Stimulated activated CD4-positive, alpha-beta T cell treated with anti-CD3 and anti-CD28 coated beads, Interleukin-4, amount 100 ng/mL, for 24 hours (primary cell): Measurements from ENCODE around the gene MST1R.
"Not testable (repeated sequence)": the region's sequence is repeated elsewhere in the genome, so short reads cannot be mapped to it uniquely, and the experiment has no call there.

Source experiments
- DNase-seq: peaks from one replicate; pipeline ENCODE4 v3.0.0-alpha.2; 2020

MST1R gene

DNA sequence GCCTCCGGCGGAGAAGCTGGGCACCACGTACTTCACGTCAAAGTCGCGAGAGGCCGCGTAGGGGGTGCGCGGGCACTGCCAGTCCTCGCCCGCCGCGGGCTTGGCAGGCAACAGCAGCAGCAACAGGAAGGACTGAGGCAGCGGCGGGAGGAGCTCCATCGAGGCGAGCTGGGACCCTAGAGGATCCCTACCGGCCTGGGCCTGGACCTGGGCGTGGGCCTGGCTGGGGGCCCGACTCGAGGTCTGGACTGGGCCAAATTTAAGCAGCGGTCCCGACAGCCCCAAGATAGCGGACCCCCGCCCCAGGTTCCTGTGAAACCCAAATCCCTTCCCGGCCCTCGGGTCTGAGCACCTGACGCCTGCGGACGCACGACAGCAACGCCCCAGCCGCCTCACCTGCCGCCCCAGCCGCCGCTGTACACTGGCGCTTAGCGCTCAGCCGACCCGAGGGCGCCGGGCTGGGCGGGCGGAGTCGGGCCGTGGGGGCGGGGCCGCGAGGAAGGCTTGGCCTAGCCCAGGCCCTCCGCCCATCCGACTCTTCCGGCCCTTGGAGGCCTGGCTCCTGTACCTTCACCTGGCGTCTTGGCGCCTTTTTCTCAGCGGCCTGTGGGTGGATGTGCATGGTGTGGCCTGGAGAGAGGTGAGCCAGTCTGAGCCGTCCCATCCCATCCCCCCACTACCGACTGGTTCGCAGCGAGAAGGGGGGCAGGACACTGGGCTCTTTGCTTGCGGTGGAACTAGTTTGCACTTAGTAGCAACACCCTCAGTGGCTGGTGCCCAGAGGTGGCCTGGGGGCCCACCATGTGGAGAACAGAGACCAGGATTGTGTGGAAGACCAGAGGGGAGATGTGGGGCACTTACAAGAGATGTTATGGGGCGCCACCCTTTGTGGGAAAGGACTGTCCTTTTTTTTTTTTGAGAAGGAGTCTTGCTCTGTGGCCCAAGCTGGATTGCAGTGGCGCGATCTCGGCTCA, at the start of gene MST1R:
MST1R (minus strand) TSS at position 423 of the 974 bp plus-strand sequence; CDS start at position 159, 264 bp downstream.
- DNase-seq, result peak; percentile 77

DNA sequence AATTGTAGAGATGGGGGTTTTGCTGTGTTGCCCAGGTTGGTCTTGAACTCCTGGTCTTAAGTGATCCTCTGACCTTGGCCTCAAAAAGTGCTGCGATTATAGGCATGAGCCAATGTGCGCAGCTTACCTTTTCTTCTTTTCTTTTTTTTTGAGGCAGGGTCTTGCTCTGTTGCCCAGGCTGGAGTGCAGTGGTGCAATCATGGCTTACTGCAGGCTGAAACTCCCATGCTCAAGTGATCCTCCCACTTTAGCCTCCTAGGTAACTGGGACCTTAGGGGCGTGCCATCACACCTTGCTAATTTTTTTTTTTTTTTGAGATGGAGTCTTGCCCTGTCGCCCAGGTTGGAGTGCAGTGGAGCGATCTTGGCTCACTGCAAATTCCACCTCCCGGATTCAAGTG, 49.3 kb upstream of the MST1R start:
- DNase-seq, result no peak

DNA sequence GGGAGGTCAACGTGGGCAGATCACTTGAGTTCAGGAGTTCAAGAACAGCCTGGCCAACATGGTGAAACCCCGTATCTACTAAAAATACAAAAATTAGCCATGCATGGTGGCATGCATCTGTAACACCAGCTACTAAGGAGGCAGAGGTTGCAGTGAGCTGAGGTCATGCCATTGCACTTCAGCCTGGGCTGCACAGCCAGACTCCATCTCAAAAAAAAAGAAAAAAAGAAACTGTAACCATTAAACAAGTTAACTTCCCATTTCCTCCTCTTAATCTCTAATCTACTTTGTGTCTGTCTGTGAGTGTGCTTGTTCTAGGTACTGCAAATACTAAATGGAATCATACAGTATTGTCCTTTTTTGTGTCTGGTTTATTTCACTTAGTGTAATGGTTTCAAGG, 39.0 kb upstream of the MST1R start:
- DNase-seq, result no peak

DNA sequence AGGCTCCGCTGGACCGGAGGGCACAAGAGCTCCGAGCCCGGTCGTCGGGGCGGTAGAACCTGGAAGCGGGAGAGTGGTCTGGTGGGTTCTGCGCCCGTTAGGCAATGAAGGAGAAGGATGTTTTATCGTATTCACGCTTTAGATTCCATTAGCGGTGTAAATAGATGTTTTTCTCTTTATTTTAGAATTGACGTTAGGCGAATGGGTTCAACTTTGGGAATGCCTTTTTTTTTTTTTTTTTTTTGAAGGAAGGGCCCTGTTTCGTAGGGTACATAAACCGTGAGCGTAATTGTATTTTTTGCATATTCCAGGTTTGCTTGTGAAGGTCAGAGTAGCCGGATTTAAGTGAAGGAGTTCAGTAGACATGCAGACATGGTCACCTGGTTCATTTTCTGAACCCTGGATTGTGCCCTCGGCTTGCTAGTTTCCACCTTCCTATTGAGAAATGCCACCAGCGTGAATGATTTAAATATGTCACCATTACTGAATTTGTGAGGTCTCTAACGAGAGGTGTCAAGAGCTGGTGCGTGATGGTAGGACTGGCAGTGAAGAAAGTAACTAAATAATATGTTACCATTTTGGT, 37.1 kb upstream of the MST1R start:
- no peak for DNase-seq

- peak; percentile 95 for DNase-seq
These were observed 36.4 kb upstream of the MST1R start, which contains the start of gene RBM6 for GRCh38 chr3:49939858-49940666. Gene RBM6, plus strand, starts transcription at chr3:49940150. Its CDS starts 22,492 bp downstream, at chr3:49962642.

DNA sequence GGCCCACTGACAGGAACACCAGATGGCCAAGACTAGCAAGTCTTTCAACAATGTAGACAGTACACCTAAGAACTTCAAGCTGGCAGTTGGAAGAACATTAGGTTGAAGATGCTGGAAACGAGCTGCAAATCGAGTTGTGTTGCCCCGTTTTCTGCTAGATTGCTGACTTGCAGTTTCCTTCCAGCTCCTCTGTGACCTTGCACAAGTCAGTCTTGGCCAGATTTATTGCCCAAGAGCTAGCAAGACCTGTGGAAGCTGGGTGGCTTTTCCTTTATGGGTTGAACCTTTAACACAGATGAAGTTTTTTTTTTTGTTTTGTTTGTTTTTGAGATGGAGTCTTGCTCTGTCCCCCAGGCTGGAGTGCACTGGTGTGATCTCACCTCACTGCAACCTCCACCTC, 33.4 kb upstream of the MST1R start:
- DNase-seq, result no peak

DNA sequence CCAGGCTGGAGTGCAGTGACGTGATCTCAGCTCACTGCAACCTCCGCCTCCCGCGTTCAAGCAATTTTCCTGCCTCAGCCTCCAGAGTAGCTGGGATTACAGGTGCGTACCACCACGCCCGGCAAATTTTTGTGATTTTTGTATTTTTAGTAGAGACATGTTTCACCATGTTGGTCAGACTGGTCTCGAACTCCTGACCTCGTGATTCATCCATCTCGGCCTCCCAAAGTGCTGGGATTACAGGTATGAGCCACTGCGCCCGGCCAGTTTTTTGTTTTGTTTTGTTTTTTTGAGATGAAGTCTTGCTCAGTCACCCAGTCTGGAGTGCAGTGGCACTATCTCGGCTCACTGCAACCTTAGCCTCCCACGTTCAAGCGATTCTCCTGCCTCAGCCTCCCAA, 28.6 kb upstream of the MST1R start:
- not testable (repeated sequence) for DNase-seq

GRCh38 chr3:49930922-49931321, 27.2 kb upstream of the MST1R start:
- no peak for DNase-seq

- DNase-seq, result no peak
These were observed 26.6 kb upstream of the MST1R start for GRCh38 chr3:49930168-49930690.

GRCh38 chr3:49929291-49930167, 25.9 kb upstream of the MST1R start, which contains the start of gene MON1A:
Gene MON1A, minus strand, starts transcription at chr3:49929811. Its CDS starts 16,465 bp downstream, at chr3:49913346.
- peak; percentile 89 for DNase-seq

DNA sequence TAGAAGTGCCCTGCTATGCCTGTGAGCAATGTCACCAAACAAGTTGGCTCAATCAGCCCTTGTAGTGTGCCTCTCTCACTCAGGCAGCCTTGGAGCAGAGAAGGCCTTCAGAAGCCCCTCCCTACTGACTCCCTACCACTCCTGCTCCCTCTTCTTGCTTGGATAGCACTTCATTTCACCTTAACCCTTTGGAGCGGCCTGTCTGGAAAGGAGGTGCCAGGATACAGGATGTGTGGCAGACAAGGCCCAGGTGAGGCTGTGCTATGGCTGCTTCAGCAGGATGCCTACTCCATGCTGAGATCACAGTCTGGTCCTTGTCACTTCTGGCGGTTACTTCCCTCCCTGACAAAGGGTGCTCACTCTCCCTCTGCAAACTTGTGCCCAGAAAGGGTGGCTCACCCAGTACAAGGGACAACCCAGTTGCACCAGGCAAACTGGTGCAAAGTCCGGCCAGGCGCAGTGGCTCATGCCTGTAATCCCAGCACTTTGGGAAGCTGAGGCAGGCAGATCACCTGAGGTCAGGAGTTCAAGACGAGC, 24.9 kb upstream of the MST1R start:
- no peak for DNase-seq

GRCh38 chr3:49927798-49928197, 24.1 kb upstream of the MST1R start:
- no peak for DNase-seq

GRCh38 chr3:49926117-49926728, 22.6 kb upstream of the MST1R start:
- DNase-seq, result no peak

- DNase-seq, result no peak
These were observed 21.8 kb upstream of the MST1R start for GRCh38 chr3:49925485-49925884.

DNA sequence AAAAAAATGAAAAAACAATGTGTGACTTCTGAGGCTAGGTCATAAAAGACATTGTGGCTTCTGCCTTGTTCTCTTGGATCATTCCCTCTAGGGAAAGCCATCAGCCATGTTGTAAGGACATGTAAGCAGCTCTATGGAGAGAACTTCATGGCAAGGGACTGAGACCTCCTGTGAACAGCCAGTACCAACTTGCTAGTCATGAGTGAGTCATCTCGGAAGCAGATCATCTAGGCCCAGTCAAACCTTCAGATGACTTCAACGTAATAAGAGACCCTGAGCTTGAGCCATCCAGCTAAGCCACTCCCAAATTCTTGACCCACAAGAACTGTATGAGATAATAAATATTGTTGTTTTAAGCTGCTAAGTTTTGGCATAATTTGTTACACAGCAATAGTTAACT, 21.0 kb upstream of the MST1R start:
- DNase-seq, result no peak

- DNase-seq, result not testable (repeated sequence)
These were observed 14.3 kb upstream of the MST1R start for GRCh38 chr3:49917806-49918590.

DNA sequence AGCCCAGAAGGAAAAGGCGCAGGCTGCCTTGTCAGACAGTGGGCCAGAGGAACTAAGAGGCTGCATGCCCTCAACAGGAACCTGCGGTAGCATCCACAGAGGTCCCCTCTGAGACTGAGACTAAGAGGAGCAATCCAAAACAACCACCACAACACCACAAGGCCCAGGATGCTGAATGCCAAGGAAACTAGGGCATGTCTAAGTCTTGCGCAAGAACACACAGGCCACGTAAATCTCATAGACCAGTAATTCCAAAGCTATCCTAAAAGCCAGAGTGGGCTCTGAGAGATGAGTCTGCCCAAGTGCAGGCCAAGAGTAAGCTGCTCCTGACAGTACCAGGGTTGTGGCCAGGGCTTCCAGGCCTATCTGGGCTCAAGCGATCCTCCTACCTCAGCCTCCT, 13.0 kb upstream of the MST1R start:
- DNase-seq, result no peak

- no peak for DNase-seq
These were observed 11.2 kb upstream of the MST1R start for GRCh38 chr3:49914906-49915305.

DNA sequence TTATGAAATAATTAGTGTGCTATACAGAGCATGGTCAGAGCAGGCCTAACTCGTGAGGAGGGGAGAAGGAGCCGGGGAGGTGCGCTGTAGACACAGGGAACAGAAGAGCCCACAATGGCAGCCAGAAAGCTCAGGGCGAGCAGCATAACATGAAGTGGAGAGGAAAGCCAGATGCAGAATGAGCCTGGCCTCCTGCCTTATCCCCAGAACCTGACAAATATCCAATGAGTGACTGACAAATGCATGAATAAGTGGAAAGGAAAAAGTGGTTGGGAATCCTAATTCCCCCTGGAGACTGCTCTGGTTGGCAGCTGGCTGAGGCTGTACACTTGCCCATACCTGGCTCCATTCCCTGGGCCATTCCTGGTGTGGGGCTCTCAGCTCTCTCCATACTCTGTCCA, 9.2 kb upstream of the MST1R start:
- no peak for DNase-seq

DNA sequence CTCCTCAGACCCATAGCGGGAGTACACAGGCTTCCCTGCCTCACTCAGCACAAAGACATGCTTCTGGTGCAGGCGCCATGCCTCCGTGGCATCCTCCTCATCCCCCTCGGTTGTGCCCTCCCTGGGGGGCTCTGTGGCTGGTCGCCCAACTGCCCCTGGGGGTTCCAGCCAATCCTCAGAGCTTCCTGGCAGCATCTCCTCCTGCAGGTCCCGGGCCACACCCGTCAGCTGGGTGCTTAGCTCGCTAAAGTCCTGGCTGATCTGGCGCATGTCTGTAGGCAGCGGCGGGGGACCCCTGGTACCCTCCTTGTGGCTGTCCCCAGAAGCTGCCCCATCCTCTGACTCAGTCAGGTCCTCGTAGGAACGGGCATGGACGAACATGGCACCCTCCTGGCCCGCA, 7.9 kb upstream of the MST1R start:
- no peak for DNase-seq

DNA sequence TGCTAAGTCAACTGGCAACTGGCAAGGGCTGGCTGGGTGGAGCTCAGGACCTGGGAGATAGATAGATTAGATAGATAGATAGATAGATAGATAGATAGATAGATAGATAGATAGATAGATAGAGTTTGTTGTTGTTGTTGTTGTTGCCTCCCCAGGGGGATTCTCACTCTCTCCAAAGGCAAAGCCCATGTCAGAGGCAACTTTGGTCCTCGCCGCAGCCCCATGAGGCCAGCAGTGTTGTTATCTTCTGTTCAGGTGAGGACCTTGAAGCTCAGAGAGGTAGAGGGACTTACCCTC, 7.4 kb upstream of the MST1R start:
- DNase-seq, result no peak
